ENCODE measurements around the gene POFUT1.
A peak's percentile ranks its signal among the peaks of the same experiment; 100 is the strongest.

The POFUT1 gene

DNA sequence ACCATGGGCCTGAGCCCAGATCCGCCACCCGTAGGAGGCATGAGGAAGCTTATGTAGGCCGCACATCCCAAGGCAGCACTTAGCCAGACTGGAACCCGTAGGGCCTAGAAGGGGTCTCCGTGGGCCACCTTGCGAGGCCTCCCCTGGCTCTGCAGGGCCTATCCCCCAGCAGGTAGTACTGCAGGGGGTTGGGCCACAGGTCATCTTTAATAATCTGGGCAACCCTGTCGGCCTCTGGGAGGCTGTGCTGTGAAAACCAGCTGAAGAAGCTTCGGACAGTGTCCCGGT is 18.6 kb upstream of the POFUT1 start:
- POLR2A ChIA-PET, result no interaction called here
- H3K4me1 ChIP-seq (ENCODE audit: control insufficient read depth, insufficient read depth, low read length), result no peaks in the 10 kb centered on the region
- no peak overlapping the region for H3K4me3 ChIP-seq (ENCODE audit: low read depth, low read length)
- TF ChIP-seq ZNF23 (tag by site-specific recombination; IDR thresholded peaks at IDR 0.05; ENCODE audit: borderline replicate concordance), result no peak
- TF ChIP-seq, protein P1, sequence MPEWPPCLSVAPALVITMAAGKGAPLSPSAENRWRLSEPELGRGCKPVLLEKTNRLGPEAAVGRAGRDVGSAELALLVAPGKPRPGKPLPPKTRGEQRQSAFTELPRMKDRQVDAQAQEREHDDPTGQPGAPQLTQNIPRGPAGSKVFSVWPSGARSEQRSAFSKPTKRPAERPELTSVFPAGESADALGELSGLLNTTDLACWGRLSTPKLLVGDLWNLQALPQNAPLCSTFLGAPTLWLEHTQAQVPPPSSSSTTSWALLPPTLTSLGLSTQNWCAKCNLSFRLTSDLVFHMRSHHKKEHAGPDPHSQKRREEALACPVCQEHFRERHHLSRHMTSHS (tag by site-specific recombination; IDR thresholded peaks at IDR 0.05), result no peak
- TF ChIP-seq ZNF214 (tag by site-specific recombination; IDR thresholded peaks at IDR 0.05; ENCODE audit: borderline replicate concordance), result no peak
- no peak overlapping the region for H3K27ac ChIP-seq (ENCODE audit: extremely low read depth, low read depth, low read length)
- CTCF ChIA-PET, result interaction anchor here (0.6 kb wide), 1 partner anchor 48 kb away, joined by 3 read pairs; no protein-coding TSS in a partner anchor
- H3K36me3 ChIP-seq (ENCODE audit: control insufficient read depth in 2 of 2, insufficient read depth in 1 of 2, low read length in 2 of 2), result peaks cover 0 to 34% of the 10 kb centered on the region in 2 experiments; a peak in 1 of 3 replicates
- no peaks in the 10 kb centered on the region for H3K9me3 ChIP-seq (ENCODE audit: control insufficient read depth, insufficient read depth, low read depth, low read length)

DNA sequence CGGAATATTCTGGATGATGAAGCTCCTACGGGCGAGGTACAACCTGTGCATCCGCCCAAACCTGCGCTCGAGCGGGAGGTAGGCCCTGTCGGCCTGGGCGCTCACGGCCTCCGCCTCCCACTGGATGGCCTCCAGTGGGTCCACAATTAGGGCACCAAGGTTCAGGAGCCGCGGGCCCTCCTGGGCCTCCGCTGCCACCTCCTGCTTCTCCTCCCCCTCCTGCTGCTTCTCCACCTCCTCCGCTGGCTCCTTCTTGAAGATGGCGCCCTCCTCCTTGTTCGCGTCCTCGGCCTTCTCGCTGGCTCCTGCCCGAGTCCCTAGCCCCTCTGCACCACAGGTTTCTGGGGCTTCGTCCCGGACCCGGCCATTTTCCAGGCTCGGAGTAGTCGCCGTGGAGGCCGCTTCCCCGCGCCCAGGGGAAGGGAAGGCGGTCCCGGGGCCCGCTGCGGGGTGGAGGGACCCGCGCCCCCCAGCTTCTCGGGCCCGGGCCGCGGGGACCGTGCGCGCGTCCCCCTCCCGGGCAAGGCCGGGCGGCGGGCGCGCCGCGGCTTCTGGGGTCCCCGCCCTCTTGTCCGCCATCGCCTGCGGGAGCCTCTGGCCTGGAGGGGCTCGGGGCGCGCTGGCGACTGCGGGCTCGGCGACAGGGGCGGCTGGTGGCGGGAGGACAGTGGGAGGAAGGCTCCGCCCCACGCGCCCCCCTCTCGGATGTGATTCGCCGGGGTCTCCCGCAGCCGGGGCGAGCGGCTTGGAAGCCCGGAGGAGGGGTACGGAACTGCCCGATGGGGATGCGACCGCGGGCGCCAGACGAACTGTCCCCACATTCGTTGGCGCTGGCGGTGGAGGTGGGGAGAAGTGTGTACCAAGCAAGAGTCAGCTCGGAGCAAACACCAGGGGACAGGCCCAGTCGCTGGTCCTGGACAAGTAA is 17.7 kb upstream of the POFUT1 start:
- H3K4me1 ChIP-seq (ENCODE audit: control insufficient read depth, insufficient read depth, low read length), result no peaks in the 10 kb centered on the region
- peaks cover 0 to 43% of the 10 kb centered on the region in 2 experiments; a peak in 1 of 3 replicates for H3K36me3 ChIP-seq (ENCODE audit: control insufficient read depth in 2 of 2, insufficient read depth in 1 of 2, low read length in 2 of 2)
- no peak overlapping the region for H3K4me3 ChIP-seq (ENCODE audit: low read depth, low read length)
- ChIA-PET CTCF (no interaction called here), POLR2A (no interaction called here)
- H3K27ac ChIP-seq (ENCODE audit: extremely low read depth, low read depth, low read length), result peak overlapping the region; percentile 59; the same call in 1 of the 2 replicates
- H3K9me3 ChIP-seq (ENCODE audit: control insufficient read depth, insufficient read depth, low read depth, low read length), result no peaks in the 10 kb centered on the region
- TF ChIP-seq, protein P2, sequence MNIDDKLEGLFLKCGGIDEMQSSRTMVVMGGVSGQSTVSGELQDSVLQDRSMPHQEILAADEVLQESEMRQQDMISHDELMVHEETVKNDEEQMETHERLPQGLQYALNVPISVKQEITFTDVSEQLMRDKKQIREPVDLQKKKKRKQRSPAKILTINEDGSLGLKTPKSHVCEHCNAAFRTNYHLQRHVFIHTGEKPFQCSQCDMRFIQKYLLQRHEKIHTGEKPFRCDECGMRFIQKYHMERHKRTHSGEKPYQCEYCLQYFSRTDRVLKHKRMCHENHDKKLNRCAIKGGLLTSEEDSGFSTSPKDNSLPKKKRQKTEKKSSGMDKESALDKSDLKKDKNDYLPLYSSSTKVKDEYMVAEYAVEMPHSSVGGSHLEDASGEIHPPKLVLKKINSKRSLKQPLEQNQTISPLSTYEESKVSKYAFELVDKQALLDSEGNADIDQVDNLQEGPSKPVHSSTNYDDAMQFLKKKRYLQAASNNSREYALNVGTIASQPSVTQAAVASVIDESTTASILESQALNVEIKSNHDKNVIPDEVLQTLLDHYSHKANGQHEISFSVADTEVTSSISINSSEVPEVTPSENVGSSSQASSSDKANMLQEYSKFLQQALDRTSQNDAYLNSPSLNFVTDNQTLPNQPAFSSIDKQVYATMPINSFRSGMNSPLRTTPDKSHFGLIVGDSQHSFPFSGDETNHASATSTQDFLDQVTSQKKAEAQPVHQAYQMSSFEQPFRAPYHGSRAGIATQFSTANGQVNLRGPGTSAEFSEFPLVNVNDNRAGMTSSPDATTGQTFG (tag by site-specific recombination; IDR thresholded peaks at IDR 0.05; ENCODE audit: borderline replicate concordance), result no peak
- TF ChIP-seq, protein P3, sequence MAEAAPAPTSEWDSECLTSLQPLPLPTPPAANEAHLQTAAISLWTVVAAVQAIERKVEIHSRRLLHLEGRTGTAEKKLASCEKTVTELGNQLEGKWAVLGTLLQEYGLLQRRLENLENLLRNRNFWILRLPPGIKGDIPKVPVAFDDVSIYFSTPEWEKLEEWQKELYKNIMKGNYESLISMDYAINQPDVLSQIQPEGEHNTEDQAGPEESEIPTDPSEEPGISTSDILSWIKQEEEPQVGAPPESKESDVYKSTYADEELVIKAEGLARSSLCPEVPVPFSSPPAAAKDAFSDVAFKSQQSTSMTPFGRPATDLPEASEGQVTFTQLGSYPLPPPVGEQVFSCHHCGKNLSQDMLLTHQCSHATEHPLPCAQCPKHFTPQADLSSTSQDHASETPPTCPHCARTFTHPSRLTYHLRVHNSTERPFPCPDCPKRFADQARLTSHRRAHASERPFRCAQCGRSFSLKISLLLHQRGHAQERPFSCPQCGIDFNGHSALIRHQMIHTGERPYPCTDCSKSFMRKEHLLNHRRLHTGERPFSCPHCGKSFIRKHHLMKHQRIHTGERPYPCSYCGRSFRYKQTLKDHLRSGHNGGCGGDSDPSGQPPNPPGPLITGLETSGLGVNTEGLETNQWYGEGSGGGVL (tag by site-specific recombination; IDR thresholded peaks at IDR 0.05), result peak; percentile 70
- TF ChIP-seq GLIS2 (tag by site-specific recombination; IDR thresholded peaks at IDR 0.05), result no peak; the same call in 1 of the 2 replicates
- TF ChIP-seq, protein P4, sequence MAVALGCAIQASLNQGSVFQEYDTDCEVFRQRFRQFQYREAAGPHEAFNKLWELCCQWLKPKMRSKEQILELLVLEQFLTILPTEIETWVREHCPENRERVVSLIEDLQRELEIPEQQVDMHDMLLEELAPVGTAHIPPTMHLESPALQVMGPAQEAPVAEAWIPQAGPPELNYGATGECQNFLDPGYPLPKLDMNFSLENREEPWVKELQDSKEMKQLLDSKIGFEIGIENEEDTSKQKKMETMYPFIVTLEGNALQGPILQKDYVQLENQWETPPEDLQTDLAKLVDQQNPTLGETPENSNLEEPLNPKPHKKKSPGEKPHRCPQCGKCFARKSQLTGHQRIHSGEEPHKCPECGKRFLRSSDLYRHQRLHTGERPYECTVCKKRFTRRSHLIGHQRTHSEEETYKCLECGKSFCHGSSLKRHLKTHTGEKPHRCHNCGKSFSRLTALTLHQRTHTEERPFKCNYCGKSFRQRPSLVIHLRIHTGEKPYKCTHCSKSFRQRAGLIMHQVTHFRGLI (tag by site-specific recombination; IDR thresholded peaks at IDR 0.05), result no peak
- TF ChIP-seq, protein P5, sequence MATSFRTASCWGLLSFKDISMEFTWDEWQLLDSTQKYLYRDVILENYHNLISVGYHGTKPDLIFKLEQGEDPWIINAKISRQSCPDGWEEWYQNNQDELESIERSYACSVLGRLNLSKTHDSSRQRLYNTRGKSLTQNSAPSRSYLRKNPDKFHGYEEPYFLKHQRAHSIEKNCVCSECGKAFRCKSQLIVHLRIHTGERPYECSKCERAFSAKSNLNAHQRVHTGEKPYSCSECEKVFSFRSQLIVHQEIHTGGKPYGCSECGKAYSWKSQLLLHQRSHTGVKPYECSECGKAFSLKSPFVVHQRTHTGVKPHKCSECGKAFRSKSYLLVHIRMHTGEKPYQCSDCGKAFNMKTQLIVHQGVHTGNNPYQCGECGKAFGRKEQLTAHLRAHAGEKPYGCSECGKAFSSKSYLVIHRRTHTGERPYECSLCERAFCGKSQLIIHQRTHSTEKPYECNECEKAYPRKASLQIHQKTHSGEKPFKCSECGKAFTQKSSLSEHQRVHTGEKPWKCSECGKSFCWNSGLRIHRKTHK (tag by site-specific recombination; IDR thresholded peaks at IDR 0.05), result no peak
- TF ChIP-seq ZNF701 (tag by site-specific recombination; IDR thresholded peaks at IDR 0.05), result no peak
- TF ChIP-seq ZNF157 (tag by site-specific recombination; IDR thresholded peaks at IDR 0.05), result no peak
- TF ChIP-seq, protein P6, sequence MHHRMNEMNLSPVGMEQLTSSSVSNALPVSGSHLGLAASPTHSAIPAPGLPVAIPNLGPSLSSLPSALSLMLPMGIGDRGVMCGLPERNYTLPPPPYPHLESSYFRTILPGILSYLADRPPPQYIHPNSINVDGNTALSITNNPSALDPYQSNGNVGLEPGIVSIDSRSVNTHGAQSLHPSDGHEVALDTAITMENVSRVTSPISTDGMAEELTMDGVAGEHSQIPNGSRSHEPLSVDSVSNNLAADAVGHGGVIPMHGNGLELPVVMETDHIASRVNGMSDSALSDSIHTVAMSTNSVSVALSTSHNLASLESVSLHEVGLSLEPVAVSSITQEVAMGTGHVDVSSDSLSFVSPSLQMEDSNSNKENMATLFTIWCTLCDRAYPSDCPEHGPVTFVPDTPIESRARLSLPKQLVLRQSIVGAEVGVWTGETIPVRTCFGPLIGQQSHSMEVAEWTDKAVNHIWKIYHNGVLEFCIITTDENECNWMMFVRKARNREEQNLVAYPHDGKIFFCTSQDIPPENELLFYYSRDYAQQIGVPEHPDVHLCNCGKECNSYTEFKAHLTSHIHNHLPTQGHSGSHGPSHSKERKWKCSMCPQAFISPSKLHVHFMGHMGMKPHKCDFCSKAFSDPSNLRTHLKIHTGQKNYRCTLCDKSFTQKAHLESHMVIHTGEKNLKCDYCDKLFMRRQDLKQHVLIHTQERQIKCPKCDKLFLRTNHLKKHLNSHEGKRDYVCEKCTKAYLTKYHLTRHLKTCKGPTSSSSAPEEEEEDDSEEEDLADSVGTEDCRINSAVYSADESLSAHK (tag by site-specific recombination; IDR thresholded peaks at IDR 0.05), result no peak
- TF ChIP-seq, protein P7, sequence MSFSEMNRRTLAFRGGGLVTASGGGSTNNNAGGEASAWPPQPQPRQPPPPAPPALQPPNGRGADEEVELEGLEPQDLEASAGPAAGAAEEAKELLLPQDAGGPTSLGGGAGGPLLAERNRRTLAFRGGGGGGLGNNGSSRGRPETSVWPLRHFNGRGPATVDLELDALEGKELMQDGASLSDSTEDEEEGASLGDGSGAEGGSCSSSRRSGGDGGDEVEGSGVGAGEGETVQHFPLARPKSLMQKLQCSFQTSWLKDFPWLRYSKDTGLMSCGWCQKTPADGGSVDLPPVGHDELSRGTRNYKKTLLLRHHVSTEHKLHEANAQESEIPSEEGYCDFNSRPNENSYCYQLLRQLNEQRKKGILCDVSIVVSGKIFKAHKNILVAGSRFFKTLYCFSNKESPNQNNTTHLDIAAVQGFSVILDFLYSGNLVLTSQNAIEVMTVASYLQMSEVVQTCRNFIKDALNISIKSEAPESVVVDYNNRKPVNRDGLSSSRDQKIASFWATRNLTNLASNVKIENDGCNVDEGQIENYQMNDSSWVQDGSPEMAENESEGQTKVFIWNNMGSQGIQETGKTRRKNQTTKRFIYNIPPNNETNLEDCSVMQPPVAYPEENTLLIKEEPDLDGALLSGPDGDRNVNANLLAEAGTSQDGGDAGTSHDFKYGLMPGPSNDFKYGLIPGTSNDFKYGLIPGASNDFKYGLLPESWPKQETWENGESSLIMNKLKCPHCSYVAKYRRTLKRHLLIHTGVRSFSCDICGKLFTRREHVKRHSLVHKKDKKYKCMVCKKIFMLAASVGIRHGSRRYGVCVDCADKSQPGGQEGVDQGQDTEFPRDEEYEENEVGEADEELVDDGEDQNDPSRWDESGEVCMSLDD (tag by site-specific recombination; IDR thresholded peaks at IDR 0.05), result 0 out of 2 replicates have a peak, but pooled peaks have one; percentile 31
- TF ChIP-seq, protein P8, sequence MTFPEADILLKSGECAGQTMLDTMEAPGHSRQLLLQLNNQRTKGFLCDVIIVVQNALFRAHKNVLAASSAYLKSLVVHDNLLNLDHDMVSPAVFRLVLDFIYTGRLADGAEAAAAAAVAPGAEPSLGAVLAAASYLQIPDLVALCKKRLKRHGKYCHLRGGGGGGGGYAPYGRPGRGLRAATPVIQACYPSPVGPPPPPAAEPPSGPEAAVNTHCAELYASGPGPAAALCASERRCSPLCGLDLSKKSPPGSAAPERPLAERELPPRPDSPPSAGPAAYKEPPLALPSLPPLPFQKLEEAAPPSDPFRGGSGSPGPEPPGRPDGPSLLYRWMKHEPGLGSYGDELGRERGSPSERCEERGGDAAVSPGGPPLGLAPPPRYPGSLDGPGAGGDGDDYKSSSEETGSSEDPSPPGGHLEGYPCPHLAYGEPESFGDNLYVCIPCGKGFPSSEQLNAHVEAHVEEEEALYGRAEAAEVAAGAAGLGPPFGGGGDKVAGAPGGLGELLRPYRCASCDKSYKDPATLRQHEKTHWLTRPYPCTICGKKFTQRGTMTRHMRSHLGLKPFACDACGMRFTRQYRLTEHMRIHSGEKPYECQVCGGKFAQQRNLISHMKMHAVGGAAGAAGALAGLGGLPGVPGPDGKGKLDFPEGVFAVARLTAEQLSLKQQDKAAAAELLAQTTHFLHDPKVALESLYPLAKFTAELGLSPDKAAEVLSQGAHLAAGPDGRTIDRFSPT (tag by site-specific recombination; IDR thresholded peaks at IDR 0.05), result no peak
- peak; percentile 95 for TF ChIP-seq ZNF394 (tag by site-specific recombination; IDR thresholded peaks at IDR 0.05; ENCODE audit: borderline replicate concordance)
